CD14-positive monocyte (primary cell): Measurements from ENCODE around the gene USP48. TPM values are rescaled to one million over a fixed set of nuclear protein-coding genes. Genes with fewer than 3 reads are reported as not detected.

Experiments used
- DNase-seq, 3 donors: peaks; one replicate each; pipeline ENCODE4 v3.0.0-alpha.2; 2011 to 2022
- H2AFZ ChIP-seq: 2 replicates; pipeline ENCODE4 v1.6.0; 2012; ENCODE audit warnings: mild to moderate bottlenecking, low read depth, low read length, inconsistent platforms; ENCODE audit not compliant: insufficient read depth, poor library complexity, severe bottlenecking
- H3K27ac ChIP-seq, 2 donors: 1 replicate in 1 of 2; 2 replicates in 1 of 2; pipeline ENCODE4 v1.5.1; 2012 to 2013; ENCODE audit warnings: low read length in 2 of 2, control low read depth in 1 of 2, inconsistent platforms in 1 of 2, low read depth in 1 of 2, mild to moderate bottlenecking in 1 of 2
- H3K27me3 ChIP-seq, 2 donors: one replicate each; pipeline versions ENCODE4 v1.6.0 to v1.6.1; 2011 to 2013; ENCODE audit warnings: low read length in 2 of 2; ENCODE audit not compliant: control insufficient read depth in 2 of 2, insufficient read depth in 2 of 2
- H3K36me3 ChIP-seq, 2 donors: replicated peaks in 1 of 2; 1 replicate in 1 of 2; 2 replicates in 1 of 2; pipeline versions ENCODE4 v1.5.1 to v1.6.1; 2012 to 2013; ENCODE audit warnings: low read length in 2 of 2, control low read depth in 1 of 2, inconsistent platforms in 1 of 2, mild to moderate bottlenecking in 1 of 2; ENCODE audit not compliant: insufficient read depth in 2 of 2, control insufficient read depth in 1 of 2
- H3K4me1 ChIP-seq, 2 donors: 1 replicate in 1 of 2; 2 replicates in 1 of 2; pipeline versions ENCODE4 v1.5.1 to v1.6.1; 2012 to 2013; ENCODE audit warnings: low read length in 2 of 2, control low read depth in 1 of 2, inconsistent platforms in 1 of 2, mild to moderate bottlenecking in 1 of 2, moderate library complexity in 1 of 2; ENCODE audit not compliant: insufficient read depth in 2 of 2, control insufficient read depth in 1 of 2
- H3K4me2 ChIP-seq: replicated peaks from 2 replicates; pipeline ENCODE3; 2012; ENCODE audit warnings: low read length, moderate library complexity, mild to moderate bottlenecking; ENCODE audit not compliant: poor library complexity, severe bottlenecking; ENCODE audit errors: extremely low read depth
- H3K4me3 ChIP-seq, 3 experiments: fragments of 200-600 bp in 1 of 3; sonication (generic) in 1 of 3; replicated peaks in 1 of 3; 1 replicate in 2 of 3; 2 replicates in 1 of 3; pipeline ENCODE4 v1.5.1; 2011 to 2013; ENCODE audit warnings: low read length in 3 of 3, mild to moderate bottlenecking in 3 of 3, control low read depth in 2 of 3, low read depth in 2 of 3, inconsistent platforms in 1 of 3, moderate library complexity in 1 of 3
- H3K79me2 ChIP-seq: 2 replicates; pipeline ENCODE4 v1.6.0; 2012; ENCODE audit warnings: mild to moderate bottlenecking, control low read depth, inconsistent platforms, low read length, moderate library complexity; ENCODE audit not compliant: insufficient read depth
- H3K9ac ChIP-seq: 2 replicates; pipeline ENCODE4 v1.6.0; 2017; ENCODE audit warnings: low read length, mild to moderate bottlenecking; ENCODE audit not compliant: insufficient read depth, poor library complexity, severe bottlenecking
- H3K9me3 ChIP-seq, 2 donors: replicated peaks in 1 of 2; 1 replicate in 1 of 2; 2 replicates in 1 of 2; pipeline versions ENCODE4 v1.5.1 to v1.6.1; 2012 to 2013; ENCODE audit warnings: low read length in 2 of 2, control low read depth in 1 of 2; ENCODE audit not compliant: control insufficient read depth in 1 of 2, insufficient read depth in 1 of 2
- H4K20me1 ChIP-seq: 2 replicates; pipeline ENCODE4 v1.6.0; 2012; ENCODE audit warnings: mild to moderate bottlenecking, low read length, control low read depth, moderate library complexity; ENCODE audit not compliant: insufficient read depth
- H3K27ac Mint-ChIP-seq, 7 donors: one replicate each; pipeline ENCODE4 v1.8.0; 2020; ENCODE audit warnings: mild to moderate bottlenecking in 7 of 7, mixed read lengths in 7 of 7, moderate library complexity in 6 of 7, inconsistent platforms in 2 of 7
- H3K27me3 Mint-ChIP-seq, 3 donors: one replicate each; pipeline ENCODE4 v1.8.0; 2021 to 2022; ENCODE audit warnings: low read depth in 3 of 3, mild to moderate bottlenecking in 3 of 3, mixed read lengths in 3 of 3, moderate library complexity in 3 of 3, inconsistent platforms in 1 of 3
- H3K36me3 Mint-ChIP-seq, 2 donors: one replicate each; pipeline ENCODE4 v1.8.0; 2020; ENCODE audit warnings: mixed read lengths in 2 of 2, inconsistent platforms in 1 of 2, mild to moderate bottlenecking in 1 of 2
- H3K4me1 Mint-ChIP-seq: one replicate; pipeline ENCODE4 v1.8.0; 2020; ENCODE audit warnings: mild to moderate bottlenecking, mixed read lengths
- H3K4me3 Mint-ChIP-seq, 2 donors: one replicate each; pipeline ENCODE4 v1.8.0; 2020; ENCODE audit warnings: mild to moderate bottlenecking in 2 of 2, mixed read lengths in 2 of 2, moderate library complexity in 1 of 2
- H3K9me3 Mint-ChIP-seq, 7 donors: one replicate each; pipeline ENCODE4 v1.8.0; 2020 to 2022; ENCODE audit warnings: mixed read lengths in 7 of 7, mild to moderate bottlenecking in 6 of 7, moderate library complexity in 6 of 7, inconsistent platforms in 2 of 7
- WGBS: methylation state at CpG from one replicate; pipeline ENCODE4 v1.1.5; 2013; ENCODE audit warnings: missing lambda C conversion rate; ENCODE audit not compliant: insufficient coverage; 5-methylcytosine and 5-hydroxymethylcytosine counted together
- intact Hi-C, 2 donors: fragments of 100-400 bp; cut with micrococcal nuclease; formaldehyde crosslinking; loops; one replicate each; pipeline versions ENCODE4 v1.15.0 to v1.15.1; 2023
- polyA plus RNA-seq, 3 donors: library from polyadenylated mRNA; depleted of rRNA in 1 of 3; unstranded in 2 of 3; stranded (reverse) in 1 of 3; fragments of 300-500 nt in 2 of 3; fragments of >200 nt in 1 of 3; fragmentation: Illumina TruSeq in 2 of 3; gene quantifications; 1 replicate in 2 of 3; 2 replicates in 1 of 3; pipeline ENCODE4 v1.2.3, GENCODE V29; 2012 to 2021
- TF ChIP-seq, protein P1 (sequence below): fragments of 200-600 bp; IDR thresholded peaks from one replicate; pipeline ENCODE4 v1.8.0; 2022; ENCODE audit warnings: antibody characterized with exemption, mild to moderate bottlenecking

USP48 gene
- polyA plus RNA-seq, 3 donors, result 26.5 to 40.2 (median 34.3) TPM

DNA sequence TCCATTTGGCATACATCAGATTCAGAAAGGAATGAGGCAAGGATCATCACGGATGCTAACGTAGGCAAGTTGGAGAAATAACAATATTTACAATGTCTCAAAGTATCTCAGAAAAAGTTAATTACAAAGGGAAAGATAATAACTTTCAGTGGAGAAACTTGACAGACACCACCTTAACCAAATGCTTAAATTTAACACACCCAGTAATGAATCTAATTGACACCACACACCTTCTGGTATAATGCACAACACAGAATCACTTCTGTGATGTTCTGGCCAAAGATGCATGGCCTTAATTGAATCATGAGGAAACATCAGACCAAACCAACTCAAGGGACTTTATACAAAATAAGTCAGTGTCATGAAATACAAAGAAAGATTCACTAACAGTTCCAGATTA, 23.1 kb downstream of the USP48 start:
- Histone ChIP-seq H2AFZ (no peak overlapping the region), H3K9me3 (no peaks in the 10 kb centered on the region), H3K9ac (no peak overlapping the region), H3K4me3 (no peak overlapping the region), H3K27ac (peak overlapping the region in 1 of 2 donors; percentile 73), H4K20me1 (peaks cover 31% of the 10 kb centered on the region), H3K4me1 (peaks cover 51 to 70% of the 10 kb centered on the region in 2 donors), H3K36me3 (peaks cover 9 to 11% of the 10 kb centered on the region in 2 donors), H3K27me3 (no peaks in the 10 kb centered on the region), H3K79me2 (peaks cover 98% of the 10 kb centered on the region), H3K4me2 (no peak overlapping the region)
- TF ChIP-seq, protein P1, sequence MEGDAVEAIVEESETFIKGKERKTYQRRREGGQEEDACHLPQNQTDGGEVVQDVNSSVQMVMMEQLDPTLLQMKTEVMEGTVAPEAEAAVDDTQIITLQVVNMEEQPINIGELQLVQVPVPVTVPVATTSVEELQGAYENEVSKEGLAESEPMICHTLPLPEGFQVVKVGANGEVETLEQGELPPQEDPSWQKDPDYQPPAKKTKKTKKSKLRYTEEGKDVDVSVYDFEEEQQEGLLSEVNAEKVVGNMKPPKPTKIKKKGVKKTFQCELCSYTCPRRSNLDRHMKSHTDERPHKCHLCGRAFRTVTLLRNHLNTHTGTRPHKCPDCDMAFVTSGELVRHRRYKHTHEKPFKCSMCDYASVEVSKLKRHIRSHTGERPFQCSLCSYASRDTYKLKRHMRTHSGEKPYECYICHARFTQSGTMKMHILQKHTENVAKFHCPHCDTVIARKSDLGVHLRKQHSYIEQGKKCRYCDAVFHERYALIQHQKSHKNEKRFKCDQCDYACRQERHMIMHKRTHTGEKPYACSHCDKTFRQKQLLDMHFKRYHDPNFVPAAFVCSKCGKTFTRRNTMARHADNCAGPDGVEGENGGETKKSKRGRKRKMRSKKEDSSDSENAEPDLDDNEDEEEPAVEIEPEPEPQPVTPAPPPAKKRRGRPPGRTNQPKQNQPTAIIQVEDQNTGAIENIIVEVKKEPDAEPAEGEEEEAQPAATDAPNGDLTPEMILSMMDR, result no peak
- no peaks in the 10 kb centered on the region for H3K9me3 Mint-ChIP-seq
- peaks cover 11 to 20% of the 10 kb centered on the region in 2 donors for H3K36me3 Mint-ChIP-seq
- peaks cover 58% of the 10 kb centered on the region for H3K4me1 Mint-ChIP-seq
- H3K27ac Mint-ChIP-seq, result peak overlapping the region in 6 of 7 donors; percentile 21 to 87 (median 60)
- intact Hi-C loops, result no loop called here
- H3K4me3 Mint-ChIP-seq, result no peak overlapping the region
- no peaks in the 10 kb centered on the region for H3K27me3 Mint-ChIP-seq
- no peak for DNase-seq
- WGBS, result no CpG with 5 or more reads among the region's 2 CpGs

DNA sequence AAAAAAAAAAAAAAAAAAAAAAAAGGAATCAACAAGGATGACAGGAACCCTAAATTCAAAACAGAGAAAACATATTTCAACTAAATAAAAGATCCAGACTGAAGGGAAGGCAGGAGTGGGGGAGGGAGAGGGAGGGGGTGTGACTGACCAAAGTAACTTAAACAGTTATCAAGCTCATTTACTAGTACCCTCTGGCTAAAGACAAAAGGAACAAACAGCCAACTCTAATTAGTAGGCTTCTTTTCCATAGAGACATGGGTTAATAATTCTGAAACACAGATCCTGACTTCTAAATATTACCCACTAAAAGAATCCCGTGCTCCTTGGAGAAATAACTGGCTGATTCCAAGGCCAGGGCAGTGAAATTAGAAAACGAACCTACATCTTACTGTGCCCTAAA, 23.8 kb downstream of the USP48 start:
- H3K27ac Mint-ChIP-seq, result peak overlapping the region in 6 of 7 donors; percentile 25 to 87 (median 67)
- Histone ChIP-seq H2AFZ (no peak overlapping the region), H3K79me2 (peaks cover 98% of the 10 kb centered on the region), H3K4me1 (peaks cover 45 to 64% of the 10 kb centered on the region in 2 donors), H3K4me2 (no peak overlapping the region), H3K36me3 (peaks cover 14 to 17% of the 10 kb centered on the region in 2 donors), H3K9ac (no peak overlapping the region), H3K27ac (peak overlapping the region in 1 of 2 donors; percentile 73), H3K9me3 (no peaks in the 10 kb centered on the region), H3K27me3 (no peaks in the 10 kb centered on the region), H3K4me3 (no peak overlapping the region), H4K20me1 (peaks cover 35% of the 10 kb centered on the region)
- no peak overlapping the region for H3K4me3 Mint-ChIP-seq
- H3K27me3 Mint-ChIP-seq, result no peaks in the 10 kb centered on the region
- TF ChIP-seq, protein P1, result no peak
- no peak for DNase-seq
- H3K4me1 Mint-ChIP-seq, result peaks cover 52% of the 10 kb centered on the region
- H3K36me3 Mint-ChIP-seq, result peaks cover 17 to 26% of the 10 kb centered on the region in 2 donors
- H3K9me3 Mint-ChIP-seq, result no peaks in the 10 kb centered on the region
- intact Hi-C loops, result no loop called here
- whole genome bisulfite sequencing, result no CpG with 5 or more reads among the region's 2 CpGs
